ENCODE measurements around the gene PFDN1.
"Not testable (repeated sequence)": the region's sequence is repeated elsewhere in the genome, so short reads cannot be mapped to it uniquely, and the experiment has no call there.

The PFDN1 gene

DNA sequence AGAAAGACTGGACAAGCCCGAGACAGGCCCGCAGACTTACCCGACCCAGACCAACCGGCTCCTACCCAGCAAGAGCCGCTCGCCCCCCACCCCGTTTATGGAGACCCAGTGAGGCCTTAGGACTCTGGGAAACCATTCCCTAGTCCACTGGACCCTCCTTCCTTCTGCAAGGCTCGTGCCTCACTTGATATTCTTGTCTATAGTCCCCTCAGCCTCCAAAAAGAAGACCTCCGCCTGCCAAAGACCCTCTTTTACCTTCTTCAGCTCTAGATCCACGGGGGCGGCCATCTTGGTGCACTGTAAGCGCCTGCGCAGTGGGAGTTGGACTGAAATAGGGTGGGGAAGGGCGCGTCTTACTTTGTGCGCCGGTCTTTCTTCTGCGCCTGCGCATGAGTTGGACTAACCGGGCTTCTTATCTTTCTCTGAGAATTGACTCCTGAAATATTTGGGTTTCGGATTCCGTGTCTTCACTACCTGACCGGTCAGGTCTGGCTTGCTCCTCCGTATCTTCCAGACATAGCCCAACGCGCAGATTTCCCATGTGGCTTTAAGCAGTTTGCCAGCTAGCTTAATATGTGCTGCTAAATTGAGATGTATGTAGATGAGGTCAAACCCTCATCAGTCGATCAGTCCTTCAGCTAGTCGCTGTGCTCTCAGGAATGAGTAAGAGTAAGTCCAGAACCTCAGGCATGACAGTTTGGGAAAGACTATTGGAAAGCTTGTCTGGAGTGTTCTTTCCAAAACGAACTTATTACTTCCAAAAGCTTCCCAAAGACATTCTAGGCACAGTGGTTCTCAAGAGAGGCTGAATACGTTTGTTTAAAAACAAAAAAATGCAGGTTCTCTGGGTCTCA, at the start of gene PFDN1:
Gene PFDN1, minus strand, starts transcription at position 316 of the 854 bp plus-strand sequence. Its CDS starts 28 bp downstream, at position 288.
- ATAC-seq = peak; percentile 94 to 95

DNA sequence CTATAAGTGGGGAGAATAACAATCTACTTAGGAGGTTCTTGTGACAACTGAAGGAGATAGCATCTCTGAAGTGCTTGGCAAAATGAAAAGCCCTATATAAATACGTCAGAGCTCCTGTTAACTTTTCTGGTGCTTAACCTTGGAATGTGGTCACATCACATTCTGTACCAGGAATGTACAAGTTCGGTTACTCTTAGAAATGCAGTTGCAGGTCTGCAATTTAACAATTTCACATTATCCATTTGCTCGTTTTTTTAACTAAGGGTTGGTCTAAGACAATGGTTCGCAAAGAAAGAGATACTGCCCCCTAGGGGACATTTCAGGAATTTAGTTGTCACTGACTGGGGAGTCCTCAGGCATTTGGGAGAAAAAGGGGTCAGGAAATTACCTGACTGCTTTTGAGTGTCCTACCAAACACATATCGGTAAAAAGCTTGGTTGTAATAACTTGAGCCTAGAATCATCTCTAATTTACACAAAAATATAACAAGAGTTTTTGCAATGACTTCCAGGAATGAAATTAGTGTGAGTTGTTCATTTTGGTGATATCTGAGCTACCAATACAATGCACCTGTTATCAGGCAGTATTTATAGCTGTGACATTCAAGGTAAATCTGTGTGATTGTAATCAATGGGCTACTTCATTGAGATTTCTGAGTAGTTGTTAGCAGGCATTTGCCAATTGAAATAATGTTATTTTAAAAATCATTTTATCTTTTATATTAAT, 48.9 kb upstream of the PFDN1 start:
- ATAC-seq = peak; percentile 72 to 79

GRCh38 chr5:140349244-140349643, 46.3 kb upstream of the PFDN1 start:
- ATAC-seq = no peak

GRCh38 chr5:140348104-140348503, 45.2 kb upstream of the PFDN1 start:
- no peak for ATAC-seq

DNA sequence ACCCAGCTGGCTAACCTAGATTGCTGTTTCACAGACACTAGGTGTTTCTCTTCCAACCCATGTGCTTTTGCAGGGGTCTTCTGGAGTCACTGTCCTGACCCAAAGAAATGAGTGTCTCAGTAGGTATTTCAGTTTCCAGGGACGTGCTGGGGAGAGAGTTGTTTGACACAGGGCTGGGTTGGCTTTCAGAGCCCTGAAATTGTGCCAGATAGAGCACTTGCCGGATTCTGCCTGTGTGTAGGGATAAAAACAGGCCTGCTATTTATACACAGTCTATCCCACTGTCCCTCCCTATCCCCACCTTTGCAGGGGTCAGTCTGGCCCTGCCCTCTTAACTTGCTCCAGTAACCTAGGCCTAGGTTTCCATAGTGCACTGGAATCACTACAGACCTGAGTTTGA, 44.5 kb upstream of the PFDN1 start:
- no peak for ATAC-seq

DNA sequence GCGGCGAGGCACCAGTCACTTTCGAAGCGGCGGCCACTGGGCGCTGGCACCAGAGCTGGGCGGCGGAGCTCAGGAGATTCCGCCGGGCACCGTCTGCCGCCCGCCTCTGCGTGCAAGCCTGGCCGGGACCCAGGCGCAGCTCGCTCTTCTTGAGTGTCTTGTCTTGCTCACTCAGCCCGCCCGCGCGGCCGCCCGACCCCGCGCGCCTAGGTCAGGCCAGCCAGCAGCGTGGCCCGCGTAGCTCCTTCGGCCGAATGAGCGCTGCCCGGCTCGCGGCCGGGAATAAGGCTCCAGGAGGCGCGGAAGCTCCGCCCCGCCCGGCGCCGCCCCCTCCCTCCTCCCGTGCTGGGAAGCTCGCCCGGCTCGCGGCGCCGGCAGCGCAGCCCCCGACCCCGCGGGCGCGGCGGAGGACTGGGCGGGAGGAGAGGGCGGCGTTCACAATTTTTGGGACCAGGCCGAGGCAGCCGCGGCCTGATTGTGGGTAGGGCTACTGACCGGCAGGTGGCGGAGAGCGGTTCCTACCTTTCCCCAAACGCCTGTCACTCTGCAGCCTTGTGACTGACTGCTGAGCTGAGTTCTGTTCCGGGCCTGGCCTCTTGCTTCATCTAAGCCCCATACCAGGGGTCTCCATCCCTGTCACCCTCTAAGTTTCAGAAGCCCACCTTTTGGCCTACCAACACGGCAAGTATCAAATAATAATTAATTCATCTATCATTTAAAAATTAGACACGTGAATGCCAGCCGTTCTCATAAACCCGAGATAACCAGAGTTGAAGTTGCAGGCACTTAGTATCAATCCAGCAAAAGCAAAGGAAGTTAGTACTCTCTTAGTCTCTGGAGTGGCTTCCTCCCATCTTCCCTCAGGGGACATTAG, 43.7 kb upstream of the PFDN1 start, which contains the start of gene HBEGF:
Gene HBEGF, minus strand, starts transcription at position 256 of the 874 bp plus-strand sequence. CDS start 275 bp downstream, outside the sequence.
- peak; percentile 61 to 64 for ATAC-seq

GRCh38 chr5:140345919-140346347, 43.0 kb upstream of the PFDN1 start:
- peak in 1 of 2 donors; percentile 3 for ATAC-seq

GRCh38 chr5:140344683-140345423, 42.0 kb upstream of the PFDN1 start:
- peak; percentile 36 to 44 for ATAC-seq

- not testable (repeated sequence) for ATAC-seq
Measured at GRCh38 chr5:140343849-140344248, 40.9 kb upstream of the PFDN1 start.

DNA sequence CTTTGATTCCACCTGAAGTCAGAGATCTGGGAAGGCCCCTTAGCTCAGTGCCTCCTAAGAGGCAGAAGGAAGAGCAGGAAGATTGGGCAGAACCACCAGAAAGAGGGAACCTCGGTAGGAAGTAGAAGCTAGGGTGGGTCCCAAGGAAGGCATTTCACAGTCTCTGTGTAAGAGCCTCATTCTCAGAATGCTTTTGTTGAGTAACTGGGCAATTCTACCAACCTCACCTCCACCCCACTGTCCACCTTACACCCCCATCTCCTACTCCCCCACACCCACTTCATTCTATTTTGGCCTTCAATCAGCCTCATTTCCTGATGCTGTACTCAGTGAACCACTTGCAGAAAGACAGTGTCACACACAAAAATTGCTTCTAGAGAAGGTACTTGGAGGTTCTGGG, 40.0 kb upstream of the PFDN1 start:
- ATAC-seq = no peak

GRCh38 chr5:140342287-140342686, 39.4 kb upstream of the PFDN1 start:
- ATAC-seq = no peak

GRCh38 chr5:140341591-140341990, 38.7 kb upstream of the PFDN1 start:
- ATAC-seq = no peak

GRCh38 chr5:140340605-140341121, 37.8 kb upstream of the PFDN1 start:
- no peak for ATAC-seq

- ATAC-seq = no peak
Measured at GRCh38 chr5:140339636-140340035, 36.7 kb upstream of the PFDN1 start.

GRCh38 chr5:140338908-140339307, 36.0 kb upstream of the PFDN1 start:
- no peak for ATAC-seq

DNA sequence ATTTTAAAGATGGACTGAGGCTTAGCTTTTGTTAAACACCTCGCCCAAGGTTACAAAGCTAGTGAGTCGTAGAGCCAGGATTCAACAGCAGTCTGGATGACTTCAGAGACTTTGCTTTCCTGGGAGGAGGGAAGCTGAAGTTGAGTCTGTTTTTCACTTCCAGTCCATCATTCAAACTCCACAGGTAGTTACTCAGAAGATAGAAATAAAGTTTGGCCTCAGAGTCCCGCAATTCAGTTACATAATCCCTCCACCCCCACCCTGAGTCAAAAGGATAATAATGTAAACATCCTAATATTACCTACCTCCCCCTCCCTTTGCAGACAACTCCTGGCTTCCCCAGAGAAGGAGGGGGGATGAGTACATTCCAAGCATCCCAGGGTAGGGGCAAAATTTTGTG, 35.4 kb upstream of the PFDN1 start:
- ATAC-seq = no peak

GRCh38 chr5:140337880-140338279, 35.0 kb upstream of the PFDN1 start:
- ATAC-seq = no peak

GRCh38 chr5:140336388-140336787, 33.5 kb upstream of the PFDN1 start:
- no peak for ATAC-seq

DNA sequence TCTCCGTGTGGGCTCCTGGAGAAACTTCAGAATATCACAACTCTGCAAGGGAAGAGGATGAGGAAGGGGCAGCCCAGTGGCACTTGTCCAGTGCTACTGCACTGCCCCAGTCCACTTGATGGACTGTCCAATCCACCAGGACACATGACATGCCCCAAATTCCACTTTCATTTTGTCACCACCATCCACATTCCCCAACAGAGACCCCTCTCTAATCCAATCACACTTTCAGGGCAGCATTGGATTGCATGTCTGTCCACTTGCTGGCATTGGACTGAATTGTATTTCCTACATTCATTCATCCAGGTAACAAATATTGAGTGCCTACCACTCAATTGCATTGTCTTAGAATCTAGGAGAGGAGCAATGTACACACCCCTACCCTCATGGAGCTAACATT, 28.7 kb upstream of the PFDN1 start:
- no peak for ATAC-seq

DNA sequence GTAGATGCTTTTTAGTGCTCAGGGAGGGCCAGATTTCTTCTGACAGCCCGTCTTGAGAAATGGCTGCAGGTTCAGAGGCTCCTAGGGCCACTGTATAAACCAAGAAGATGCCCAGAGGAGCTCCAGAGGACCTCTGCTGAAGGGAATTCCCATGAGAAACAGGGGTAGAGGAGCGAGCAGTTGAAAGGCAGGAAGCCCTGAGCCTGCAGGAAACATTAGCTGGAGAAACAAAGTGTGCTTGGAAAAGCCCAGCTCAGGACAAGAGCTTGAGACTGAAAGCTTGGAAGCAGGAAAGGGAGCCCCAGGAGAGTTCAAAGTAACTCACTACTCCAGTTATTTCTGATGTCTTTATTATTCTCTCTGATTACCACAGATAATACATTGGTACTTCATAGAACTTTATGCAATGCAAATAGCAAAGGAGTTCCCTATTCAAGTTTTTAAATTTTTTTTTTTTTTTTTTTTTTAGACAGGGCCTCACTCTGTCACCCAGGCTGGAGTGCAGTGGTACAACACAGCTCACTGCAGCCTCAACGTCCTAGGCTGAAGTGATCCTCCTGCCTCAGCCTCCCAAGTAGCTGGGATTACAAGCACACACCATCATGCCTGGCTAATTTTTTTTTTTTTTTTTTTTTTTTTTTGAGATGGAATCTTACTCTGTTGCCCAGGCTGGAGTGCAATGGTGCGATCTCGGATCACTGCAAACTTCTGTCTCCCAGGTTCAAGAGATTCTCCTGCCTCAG, 27.0 kb upstream of the PFDN1 start:
- no peak for ATAC-seq
